Cortex of kidney (tissue), 1 donor: Measurements from ENCODE around the gene KAZN.
"Not testable (repeated sequence)": the region's sequence is repeated elsewhere in the genome, so short reads cannot be mapped to it uniquely, and the experiment has no call there.

Experiments
- DNase-seq: peaks from one replicate; lab custom pipeline; 2025; lab: John Stamatoyannopoulos, UW

The KAZN gene

DNA sequence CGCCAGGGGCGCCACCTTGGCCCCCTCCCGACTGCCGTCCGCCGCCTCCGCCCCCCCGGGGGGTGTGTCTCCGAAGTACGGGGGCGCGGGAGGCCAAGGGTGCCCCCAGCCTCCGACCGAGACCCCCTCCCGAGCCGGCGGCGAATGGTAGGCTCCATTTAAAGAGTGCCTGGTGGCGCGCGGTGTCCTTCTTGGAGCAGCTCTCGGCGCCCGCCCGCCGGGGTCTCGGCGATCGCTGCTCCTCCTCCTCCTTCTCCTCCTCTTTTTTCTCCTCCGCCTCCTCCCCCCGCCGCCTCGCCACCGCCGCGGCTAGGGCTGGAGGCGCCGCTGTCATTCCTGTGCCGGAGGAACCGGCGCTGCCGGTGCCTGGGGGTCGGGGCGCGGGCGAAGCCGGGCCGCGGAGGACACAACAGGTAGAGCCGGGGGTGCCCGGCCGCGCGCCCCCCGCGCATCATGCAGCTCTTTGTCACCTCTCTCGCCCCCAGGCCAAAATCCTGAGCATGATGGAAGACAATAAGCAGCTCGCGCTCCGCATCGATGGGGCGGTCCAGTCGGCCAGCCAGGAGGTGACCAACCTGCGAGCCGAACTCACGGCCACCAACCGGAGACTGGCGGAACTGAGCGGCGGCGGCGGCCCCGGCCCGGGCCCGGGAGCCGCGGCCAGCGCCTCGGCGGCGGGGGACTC lies at the start of gene KAZN:
Gene KAZN, plus strand, starts transcription at position 188 of the 685 bp plus-strand sequence.
- DNase-seq, result no peak

DNA sequence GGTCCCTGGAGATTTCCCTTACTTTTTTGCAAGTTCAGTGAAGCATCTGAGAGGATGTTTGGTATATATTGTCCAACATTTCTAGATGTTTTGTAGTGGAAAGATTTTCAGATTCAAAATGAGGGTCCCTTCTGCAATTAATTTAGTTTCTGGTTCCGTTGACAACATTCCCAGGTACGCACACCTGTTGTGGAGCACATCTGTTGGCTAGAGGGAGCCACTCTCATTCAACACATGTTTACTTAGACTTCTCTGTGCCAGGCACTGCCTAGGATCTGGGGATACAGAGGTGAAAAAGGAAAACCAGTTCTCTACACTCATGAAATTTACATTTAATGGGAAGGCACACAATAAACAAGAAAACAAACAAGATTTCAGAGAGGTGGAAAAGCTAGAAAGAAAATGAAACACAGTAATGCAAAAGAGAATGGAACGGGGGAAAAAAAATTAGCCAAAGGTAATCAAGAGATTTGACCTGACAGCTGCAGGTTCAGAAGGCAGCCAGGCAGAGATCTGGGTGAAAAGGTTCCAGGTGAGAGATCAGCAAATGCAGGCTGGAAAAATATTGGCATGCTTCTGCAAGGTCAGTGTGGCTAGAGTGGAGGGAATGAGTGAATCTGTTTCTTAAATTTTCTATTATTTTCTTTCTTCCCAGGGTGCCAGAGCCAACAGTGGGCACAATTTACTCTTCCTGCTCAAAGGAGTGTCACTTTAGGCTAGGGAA lies 48.4 kb upstream of the KAZN start:
- DNase-seq, result no peak

DNA sequence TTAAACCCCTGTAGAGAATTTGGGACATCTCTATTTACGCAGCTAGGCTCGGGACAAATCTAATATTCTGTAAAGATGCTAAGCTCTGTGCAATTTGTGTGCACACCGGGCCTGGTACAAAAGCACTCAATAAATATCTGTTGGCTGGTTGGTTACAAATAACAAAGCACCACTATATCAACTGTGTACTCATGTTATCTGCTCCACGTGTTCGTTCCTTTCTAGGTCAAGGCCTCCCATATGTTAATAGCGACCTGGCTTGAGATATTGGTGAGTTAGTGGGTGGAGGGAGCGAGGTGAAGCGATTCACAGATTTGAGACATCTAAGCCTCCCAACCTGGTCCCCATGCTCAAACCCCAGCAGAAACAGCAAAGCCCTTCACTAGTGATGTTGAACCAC lies 47.1 kb upstream of the KAZN start:
- no peak for DNase-seq

DNA sequence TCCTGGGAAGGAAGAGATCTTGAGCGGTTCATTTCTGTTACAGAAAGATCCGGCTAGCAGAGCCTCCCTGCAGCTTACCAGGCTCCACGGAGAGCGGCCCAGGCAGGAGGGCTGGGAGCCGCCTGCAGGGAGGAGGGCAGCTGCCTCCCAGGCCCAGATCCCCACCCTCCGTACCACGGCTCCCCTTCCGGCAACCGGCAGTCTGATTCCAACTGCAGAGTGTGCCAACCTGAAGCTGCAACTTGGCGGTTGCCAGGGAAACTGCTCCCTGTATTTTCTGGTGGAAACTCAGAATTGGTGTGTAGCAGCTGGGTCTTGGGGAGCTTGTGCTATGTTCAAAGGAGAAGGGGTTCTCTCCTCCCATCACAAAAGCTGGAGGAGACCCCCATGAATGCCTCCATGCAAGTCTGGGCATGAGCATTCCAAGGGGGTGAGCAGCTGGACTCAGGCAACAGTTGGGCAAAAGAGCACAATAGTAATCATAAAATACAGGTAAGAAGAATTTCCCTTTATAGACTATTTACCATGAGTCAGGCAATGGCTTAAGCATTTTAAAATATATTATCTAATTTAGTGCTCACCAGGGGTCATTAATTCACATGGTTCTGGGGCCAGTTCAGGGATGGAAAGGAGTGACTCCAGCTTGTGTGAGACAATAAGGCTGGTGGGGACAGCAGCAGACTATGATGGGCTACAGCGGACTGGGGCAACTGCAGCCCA lies 46.1 kb upstream of the KAZN start:
- no peak for DNase-seq

DNA sequence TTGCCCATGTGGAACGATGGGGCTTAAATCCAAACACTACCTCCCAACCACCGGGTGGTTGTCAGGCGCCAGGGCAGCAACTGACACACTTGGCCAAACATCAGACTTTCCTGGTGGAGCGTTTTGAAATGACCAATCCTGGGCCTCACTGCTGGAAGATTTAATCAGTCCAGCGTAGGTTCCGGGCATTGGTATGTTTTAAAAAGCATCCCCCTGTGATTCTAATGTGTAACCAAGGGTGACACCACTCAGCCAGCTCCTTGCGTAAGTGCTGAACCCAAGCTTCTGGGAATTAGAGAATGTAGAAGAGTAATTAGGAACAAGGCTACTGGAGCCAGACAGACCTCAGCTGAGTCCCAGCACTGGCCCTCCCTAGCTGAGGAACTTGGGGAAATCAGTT lies 44.8 kb upstream of the KAZN start:
- DNase-seq, result no peak

DNA sequence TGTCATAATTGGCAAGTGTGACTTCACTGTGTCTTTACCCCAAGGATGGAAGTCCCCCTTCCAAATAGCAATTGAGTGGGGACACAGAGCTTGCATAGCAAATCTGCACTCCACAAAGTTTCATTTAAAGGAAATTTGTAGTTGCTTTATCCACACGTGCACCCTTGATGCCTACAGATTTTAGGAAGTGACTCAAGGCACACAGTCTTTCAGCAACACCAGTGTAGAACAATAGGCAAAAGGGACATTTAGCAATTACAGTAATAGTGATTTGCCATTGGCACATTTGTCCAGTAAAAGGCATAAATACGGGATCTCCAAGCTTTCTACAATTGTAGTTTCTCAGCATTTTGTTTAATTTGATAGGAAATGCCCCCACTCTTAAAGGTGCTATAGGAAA lies 43.4 kb upstream of the KAZN start:
- no peak for DNase-seq

DNA sequence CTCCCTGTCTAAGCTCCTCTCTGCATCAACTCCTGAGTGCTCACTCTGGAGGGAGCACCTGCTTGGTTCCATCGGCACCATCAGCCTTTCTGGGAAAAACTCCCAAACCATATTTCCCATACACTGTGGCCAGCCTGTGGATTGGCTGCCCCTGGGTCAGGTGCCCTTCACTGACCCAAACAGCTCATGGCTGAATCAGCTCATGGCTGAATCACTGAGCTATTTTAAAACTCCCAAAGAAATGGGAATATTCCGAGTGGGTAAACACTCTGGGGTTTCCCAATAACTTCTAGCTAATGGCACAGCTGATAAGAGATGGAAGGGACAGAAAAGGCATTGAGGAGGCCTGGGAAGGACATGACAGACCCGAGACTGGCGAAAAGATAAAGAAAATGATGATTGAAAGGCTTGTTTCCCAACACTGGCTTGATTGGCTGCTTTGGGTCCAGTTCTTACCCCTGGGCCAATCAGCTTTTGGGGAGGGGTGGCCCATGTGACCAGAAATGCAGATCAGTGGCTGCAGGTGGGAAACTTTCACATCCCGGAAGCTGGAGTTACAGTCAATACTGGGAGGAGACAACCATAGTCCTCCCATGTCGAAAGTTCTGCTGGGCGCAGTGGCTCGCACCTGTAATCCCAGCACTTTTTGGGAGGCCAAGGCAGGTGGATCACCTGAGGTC lies 37.3 kb upstream of the KAZN start:
- DNase-seq, result no peak

DNA sequence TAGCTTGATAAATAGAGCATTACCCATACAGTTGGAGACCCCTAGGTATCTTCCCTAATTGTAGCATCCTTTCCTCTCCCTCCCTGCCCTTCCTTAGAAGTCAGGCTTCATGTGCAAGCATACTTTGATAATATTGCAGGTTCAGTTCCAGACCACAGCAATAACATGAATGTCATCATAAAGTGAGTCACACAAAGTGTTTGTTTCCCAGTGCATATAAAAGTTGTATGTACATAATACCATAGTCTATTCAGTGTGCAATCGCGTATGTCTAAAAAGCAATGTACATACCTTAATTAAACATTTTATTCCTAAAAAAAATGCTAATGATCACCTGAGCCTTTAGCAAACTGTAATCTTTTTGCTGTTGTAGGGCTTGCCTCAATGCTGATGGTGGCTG lies 33.4 kb upstream of the KAZN start:
- DNase-seq, result no peak

DNA sequence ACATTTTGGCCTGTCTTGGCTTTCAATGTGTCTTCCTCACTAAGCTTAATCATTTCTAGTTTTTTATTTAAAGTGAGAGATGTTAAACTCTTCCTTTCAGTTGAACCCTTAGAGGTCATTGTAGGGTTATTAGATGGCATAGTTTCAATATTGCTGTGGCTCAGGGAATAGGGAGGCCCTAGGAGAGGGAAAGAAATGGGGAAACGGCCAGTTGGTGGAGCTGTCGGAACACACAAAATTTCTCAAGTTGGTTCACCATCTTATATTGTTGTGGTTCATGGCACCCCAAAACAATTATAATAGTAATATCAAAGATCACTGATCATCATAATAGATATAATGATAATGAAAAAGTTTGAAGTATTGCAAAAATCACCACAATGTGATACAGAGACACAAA lies 31.4 kb upstream of the KAZN start:
- DNase-seq, result no peak

DNA sequence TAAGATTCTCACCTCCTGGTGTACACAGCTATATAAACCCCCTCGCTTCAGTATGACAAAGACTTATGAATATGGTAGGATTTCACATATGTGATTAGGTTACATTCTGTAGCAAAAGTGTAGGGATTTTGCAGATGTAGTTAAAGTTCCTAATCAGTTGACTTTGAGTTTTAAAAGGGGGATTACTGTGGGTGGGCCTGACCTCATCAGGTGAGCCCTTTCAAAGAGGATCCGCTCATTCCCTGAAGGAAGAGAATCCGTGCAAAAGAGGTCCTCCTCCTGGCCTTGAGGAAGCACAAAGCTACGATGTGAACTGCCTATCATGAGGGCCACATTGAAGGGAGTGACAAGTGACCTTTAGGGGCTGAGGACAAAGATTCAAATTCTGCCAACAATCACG lies 30.6 kb upstream of the KAZN start:
- no peak for DNase-seq

DNA sequence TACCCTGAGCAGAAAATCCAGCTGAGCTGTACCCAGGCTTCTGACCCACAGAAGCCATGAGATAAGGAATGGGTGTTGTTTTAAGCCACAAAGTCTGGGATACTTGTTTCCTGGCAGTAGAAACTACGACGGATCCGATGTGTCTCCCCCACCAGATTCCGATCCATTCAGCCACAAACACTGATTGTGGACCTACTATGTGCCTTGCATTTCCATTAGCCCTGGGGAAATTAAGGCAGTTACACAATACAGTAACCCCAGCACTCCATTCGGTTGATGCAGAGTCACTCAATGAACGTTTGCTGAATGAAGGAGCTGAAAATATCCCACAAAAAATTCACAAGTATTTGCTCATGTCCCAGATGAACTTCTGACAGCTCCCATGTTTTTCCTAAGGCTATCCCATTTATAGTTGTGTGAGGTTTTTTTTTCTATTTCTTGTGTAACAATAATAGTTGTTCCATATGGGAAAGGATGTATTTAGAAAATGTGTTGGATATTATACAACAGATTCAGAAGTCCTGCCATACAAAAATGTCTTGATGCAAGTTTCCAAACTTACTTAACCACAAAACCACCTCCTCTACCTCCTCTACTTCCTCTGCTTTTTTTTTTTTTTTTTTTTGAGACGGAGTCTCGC lies 29.6 kb upstream of the KAZN start:
- no peak for DNase-seq

DNA sequence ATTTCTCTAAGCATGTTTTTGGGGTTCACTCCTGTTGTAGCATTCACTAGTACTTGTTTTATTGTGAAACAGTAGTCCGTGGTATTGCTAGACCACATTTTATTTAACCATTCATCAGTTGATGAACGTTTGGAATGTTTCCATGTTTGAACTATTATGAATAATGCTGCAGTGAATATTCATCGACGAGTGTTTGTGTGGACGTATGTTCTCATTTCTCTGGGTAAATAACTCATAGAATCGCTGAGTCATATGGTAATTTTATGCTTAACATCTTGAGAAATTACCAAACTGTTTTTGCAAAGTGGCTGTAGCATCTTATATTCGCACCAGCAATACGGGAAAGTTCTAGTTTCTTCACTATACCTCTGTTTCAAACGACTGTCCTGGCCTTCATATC lies 28.0 kb upstream of the KAZN start:
- no peak for DNase-seq

DNA sequence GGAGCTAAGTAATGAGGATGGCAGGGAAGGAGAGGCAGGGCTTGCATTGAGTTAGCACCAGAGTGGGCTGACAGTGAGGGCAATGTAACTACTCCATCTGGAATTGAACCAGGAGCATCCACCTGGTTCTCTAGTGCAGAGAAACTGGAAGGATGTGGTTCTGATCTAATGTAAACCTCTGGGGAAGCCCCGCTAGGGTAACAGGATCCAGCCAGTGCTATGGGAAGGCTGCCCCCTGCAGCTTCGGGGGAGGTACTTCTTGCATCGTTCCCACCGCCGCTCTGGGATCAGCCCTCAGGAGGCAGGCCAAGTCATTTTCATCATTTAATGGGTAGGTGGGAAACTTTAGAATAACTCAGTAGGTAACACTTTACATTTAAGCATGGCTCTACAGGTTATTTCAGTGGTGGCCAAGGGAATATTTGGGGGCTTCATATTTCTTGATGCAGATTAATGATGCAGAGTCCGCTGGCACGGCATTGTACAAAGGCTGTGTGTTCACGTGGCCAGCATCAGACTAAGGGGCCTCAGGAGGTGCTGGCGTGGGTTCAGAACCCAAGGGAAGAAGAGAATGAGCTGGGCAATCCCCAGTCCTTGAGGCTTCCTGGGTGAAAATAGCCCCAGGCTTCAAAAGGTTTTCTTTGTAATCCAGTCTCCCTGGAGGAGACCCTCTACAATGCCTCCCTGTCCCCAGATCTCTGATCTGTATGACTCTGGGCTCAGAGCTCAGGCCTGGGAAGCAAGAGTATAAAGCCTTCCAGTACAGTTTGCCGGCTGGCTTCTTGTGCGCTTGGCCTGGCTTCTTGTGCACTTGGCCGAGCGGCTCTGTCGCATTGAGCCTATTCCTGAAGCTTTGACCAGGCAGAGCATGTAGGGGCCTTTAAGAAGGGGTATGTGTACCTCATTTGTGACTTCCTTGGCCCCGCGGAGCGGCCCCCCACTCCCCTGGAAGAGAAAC lies 26.4 kb upstream of the KAZN start:
- DNase-seq, result no peak

DNA sequence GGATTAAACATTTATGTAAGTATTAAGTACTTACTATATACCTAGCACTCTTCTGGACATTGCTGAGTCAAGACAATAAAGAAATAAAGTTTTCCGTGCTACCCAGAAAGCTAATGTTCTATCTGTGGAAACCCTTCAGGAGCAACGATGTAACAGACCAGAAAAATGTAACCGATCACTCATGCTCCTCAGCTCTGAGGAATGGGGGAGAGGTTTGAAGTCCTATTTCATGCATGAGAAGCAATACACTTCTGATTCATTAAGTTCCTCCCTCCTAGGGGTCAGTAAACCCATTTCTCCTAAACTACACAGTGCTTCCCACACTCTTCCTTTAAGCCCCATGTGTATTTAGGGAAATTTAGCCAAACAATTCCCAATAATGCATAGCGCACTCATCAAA lies 25.6 kb upstream of the KAZN start:
- DNase-seq, result no peak

DNA sequence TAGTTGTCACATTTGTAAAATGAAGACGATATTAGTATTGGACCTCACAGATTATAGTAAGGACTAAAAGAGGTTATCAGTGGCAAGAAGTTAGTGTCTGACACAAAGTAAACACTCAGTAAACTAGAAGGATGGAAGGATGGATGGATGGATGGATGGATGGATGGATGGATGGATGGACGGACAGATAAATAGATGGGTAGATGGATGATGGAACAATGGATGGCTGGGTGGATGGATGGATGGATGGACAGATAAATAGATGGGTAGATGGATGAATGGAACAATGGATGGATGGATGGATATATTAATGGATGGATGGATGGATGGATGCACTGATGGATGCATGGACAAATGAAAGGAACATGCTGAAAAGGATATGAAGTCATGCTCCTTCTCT lies 22.3 kb upstream of the KAZN start:
- no peak for DNase-seq

DNA sequence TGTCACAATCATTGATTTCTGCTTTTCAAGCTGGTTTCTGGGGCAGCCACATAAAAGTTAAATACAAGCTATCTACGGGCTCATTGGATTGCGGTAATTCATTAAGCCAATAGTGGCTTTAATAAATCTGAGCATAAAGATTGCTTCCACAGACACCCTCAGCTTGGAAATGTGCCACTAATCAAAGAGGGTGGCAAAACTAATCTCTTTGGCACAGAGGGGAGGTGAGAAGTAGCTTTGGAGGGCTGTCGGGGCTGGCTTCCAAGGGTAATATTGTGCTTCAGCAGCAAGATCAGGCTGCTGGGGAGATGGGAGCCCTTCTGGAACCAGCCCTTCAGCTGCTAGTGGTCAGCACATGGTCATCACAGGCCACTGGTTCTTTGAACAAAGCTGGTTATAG lies 21.2 kb upstream of the KAZN start:
- no peak for DNase-seq

DNA sequence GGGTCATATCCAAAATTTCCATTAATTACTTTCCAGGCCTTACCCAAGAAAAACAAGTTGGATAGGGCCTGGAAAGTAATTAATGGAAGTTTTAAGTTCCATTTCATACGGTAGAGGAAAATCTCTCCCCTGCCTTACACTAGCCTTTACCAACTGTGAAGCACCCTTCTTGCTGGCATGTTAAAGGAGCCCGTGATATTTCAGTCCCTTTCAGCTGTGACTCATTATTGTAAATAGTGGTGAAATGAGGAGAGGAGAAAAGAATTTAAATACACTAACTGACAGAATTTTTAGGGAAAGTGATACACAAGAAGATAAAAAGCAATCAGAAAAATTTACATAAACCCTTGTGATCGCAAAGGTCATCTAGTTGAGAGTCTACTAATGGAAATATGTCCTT lies 20.3 kb upstream of the KAZN start:
- no peak for DNase-seq

DNA sequence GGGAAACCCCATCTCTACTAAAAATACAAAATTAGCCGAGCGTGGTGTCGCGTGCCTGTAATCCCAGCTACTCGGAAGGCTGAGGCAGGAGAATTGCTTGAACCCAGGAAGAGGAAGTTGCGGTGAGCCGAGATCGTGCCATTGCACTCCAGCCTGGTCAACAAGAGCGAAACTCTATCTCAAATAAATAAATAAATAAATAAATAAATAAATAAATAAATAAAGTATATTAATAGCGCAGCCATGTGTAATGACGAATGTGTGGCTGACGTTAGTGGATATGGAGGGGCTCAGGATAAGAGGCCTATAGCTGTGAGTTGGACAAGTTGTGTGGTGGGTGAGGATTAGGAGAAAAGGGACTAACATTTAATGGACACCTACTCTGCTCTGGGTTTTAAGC lies 18.2 kb upstream of the KAZN start:
- DNase-seq, result not testable (repeated sequence)

DNA sequence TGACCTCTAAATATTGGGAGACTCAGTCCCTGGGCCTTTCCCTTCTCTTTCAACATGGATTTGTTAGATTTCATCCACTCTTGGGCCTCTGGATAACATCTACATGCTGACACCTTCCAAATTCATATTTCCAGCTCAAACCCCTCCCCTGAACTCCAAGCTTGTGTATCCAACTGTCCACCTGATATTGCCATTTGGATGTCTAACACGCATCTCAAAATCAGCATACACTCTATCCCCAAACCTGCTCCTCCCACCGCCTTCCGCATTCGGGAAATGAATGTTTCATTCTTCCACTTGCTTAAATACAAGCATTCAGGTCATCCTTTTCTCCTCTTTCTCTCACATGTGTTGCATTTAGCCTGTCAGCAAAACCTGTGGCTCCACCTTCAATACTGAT lies 17.5 kb upstream of the KAZN start:
- no peak for DNase-seq

DNA sequence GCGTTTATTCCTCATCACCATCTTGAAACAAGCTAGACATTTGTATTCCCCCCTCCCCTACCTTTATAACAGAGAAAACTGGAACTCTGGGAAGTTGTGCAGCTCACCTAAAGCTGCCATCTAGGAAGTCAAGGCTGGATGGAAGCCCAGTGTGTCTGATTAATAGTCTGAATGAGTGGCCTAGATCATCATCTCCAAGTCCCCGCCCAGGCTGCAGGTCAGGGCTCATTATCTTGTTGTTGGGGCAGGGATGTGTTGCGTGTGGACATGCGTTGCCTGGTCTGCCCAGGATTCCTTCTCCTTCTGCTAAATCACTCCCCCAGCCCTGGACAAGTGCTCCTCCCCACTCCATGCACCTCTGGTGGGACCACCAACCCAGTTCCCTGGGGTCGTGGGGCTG lies 14.7 kb upstream of the KAZN start:
- no peak for DNase-seq

DNA sequence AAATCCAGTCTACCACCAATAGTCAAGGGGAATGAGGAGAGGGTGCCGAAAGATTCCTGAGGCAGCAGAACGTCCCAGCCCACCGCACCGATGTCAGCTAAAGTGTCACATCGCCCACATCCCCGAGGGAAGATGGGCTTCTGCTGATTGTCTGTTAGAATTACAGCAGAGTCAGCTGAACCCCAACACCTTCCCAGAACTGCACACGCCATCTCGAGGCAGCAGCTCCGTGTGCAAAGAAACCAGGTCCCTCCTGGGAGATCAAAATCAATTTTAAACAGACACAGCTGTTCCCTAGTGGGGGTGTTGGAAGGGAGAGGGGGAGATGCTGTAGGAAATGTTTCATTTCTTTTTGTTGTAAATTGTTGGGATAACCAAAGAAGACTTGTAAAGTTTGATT lies 12.8 kb upstream of the KAZN start:
- no peak for DNase-seq
